ENCODE results near the gene SYPL1. TPM values are rescaled to one million over a fixed set of nuclear protein-coding genes. Genes with fewer than 3 reads are reported as not detected.
A peak's percentile ranks its signal among the peaks of the same experiment; 100 is the strongest.

Gene SYPL1
- polyA plus RNA-seq, 1 of the 3 experiments (the other 2 are of a cell fraction): 72.4 TPM

GRCh38 chr7:106088014-106088413, 24.1 kb downstream of the SYPL1 start:
- H3K27me3 ChIP-seq (ENCODE audit: insufficient read depth): no peaks in the 10 kb centered on the region
- 0 out of 2 replicates have a peak, but pooled peaks cover 3% of the 10 kb centered on the region for H3K9me3 ChIP-seq
- WGBS (ENCODE audit: low lambda C conversion rate): 100% methylated on average over 1 of the region's 1 CpG
- H3K4me3 ChIP-seq (ENCODE audit: low read depth in 2 of 2, low read length in 1 of 2): no peak overlapping the region
- no peak overlapping the region for H2AFZ ChIP-seq (ENCODE audit: low read depth)
- H3K36me3 ChIP-seq (replicated peaks in 1 of 2; ENCODE audit: control insufficient read depth in 1 of 2, insufficient read depth in 2 of 2, low read length in 1 of 2): peaks cover 39 to 61% of the 10 kb centered on the region in 2 experiments
- H3F3A ChIP-seq (replicated peaks; ENCODE audit: insufficient read depth): peaks cover 7% of the 10 kb centered on the region
- H4K20me1 ChIP-seq (ENCODE audit: insufficient read depth): no peaks in the 10 kb centered on the region
- H3K4me2 ChIP-seq: no peak overlapping the region
- ChIA-PET CTCF (no interaction called here), POLR2A (no interaction called here)
- H3K9ac ChIP-seq: no peak overlapping the region
- DNase-seq: no peak
- no peaks in the 10 kb centered on the region; the same call in 1 of the 2 replicates for H3K9me2 ChIP-seq
- H3K27ac ChIP-seq (ENCODE audit: low read depth in 2 of 2, low read length in 1 of 2): no peak overlapping the region
- TF ChIP-seq ELF1 (IDR thresholded peaks at IDR 0.05) (no peak), YY1 (IDR thresholded peaks at IDR 0.05; ENCODE audit: low read depth) (no peak), SIN3A (IDR thresholded peaks at IDR 0.05; ENCODE audit: borderline replicate concordance, low read depth, low read length) (no peak), USF1 (IDR thresholded peaks at IDR 0.05; ENCODE audit: borderline replicate concordance, low read depth) (no peak), NFIC (IDR thresholded peaks at IDR 0.05; ENCODE audit: borderline replicate concordance) (peak; percentile 44; the same call in 1 of the 2 replicates), TCF12 (IDR thresholded peaks at IDR 0.05) (no peak), FOXM1 (IDR thresholded peaks at IDR 0.05; ENCODE audit: low read depth) (no peak), EZH2phosphoT487 (IDR thresholded peaks at IDR 0.05; ENCODE audit: borderline replicate concordance, low read depth) (no peak), PBX3 (IDR thresholded peaks at IDR 0.05) (no peak), REST (IDR thresholded peaks at IDR 0.05; ENCODE audit: low read depth, low read length) (no peak), RCOR1 (IDR thresholded peaks at IDR 0.05; ENCODE audit: low read length) (0 out of 2 replicates have a peak, but pooled peaks have one; percentile 10), MXI1 (IDR thresholded peaks at IDR 0.05; ENCODE audit: low read depth, low read length) (no peak), POLR2AphosphoS5 (IDR thresholded peaks at IDR 0.05; ENCODE audit: low read depth, low read length) (no peak), FOSL2 (IDR thresholded peaks at IDR 0.05; ENCODE audit: borderline replicate concordance, low read depth) (no peak), CHD2 (IDR thresholded peaks at IDR 0.05; ENCODE audit: low read length, partially characterized antibody) (no peak), USF2 (IDR thresholded peaks at IDR 0.05; ENCODE audit: borderline replicate concordance, low read depth, low read length) (no peak), SMC3 (IDR thresholded peaks at IDR 0.05; ENCODE audit: low read depth, low read length) (no peak), GATA2 (CRISPR knock-in tag; IDR thresholded peaks at IDR 0.05) (peak; percentile 23; the same call in 1 of the 2 replicates)
- H3K4me1 ChIP-seq (ENCODE audit: control insufficient read depth in 1 of 2, insufficient read depth in 2 of 2, low read depth in 1 of 2, low read length in 1 of 2): no peaks in the 10 kb centered on the region
- no peaks in the 10 kb centered on the region for H3K79me2 ChIP-seq (ENCODE audit: insufficient read depth)

All from SK-N-SH (cell line).